Activated CD4-positive, alpha-beta T cell treated with anti-CD3 and anti-CD28 coated beads for 36 hours (primary cell): Measurements from ENCODE around the gene NUDT9. TPM values are rescaled to one million over a fixed set of nuclear protein-coding genes. Genes with fewer than 3 reads are reported as not detected.
A peak's percentile ranks its signal among the peaks of the same experiment; 100 is the strongest.
"Not testable (repeated sequence)": the region's sequence is repeated elsewhere in the genome, so short reads cannot be mapped to it uniquely, and the experiment has no call there.

Experiments used
- ATAC-seq: fragments of 200-7000 bp; cut with Tn5 transposase; one replicate; pipeline ENCODE4 v1.10.0; 2021; ENCODE audit warnings: mild to moderate bottlenecking, moderate library complexity
- CTCF ChIA-PET: fragments of 350-600 bp; sonication (Branson Sonifier 250); formaldehyde crosslinking; loops from one replicate; lab custom pipeline; 2021; ENCODE audit warnings: antibody characterized with exemption; lab: Charles Lee
- POLR2A ChIA-PET: fragments of 350-600 bp; sonication (Branson Sonifier 250); formaldehyde crosslinking; loops from one replicate; lab custom pipeline; 2021; ENCODE audit warnings: antibody characterized with exemption, inconsistent platforms; lab: Charles Lee
- DNase-seq: peaks from one replicate; pipeline ENCODE4 v3.0.0-alpha.2; 2020
- H3K27ac Mint-ChIP-seq: one replicate; pipeline ENCODE4 v1.8.0; 2021; ENCODE audit warnings: mixed read lengths
- H3K27me3 Mint-ChIP-seq: one replicate; pipeline ENCODE4 v1.8.0; 2021; ENCODE audit warnings: mixed read lengths
- H3K36me3 Mint-ChIP-seq: one replicate; pipeline ENCODE4 v1.8.0; 2021; ENCODE audit warnings: low read depth, mixed read lengths
- H3K4me1 Mint-ChIP-seq: one replicate; pipeline ENCODE4 v1.8.0; 2021; ENCODE audit warnings: mixed read lengths
- H3K4me3 Mint-ChIP-seq: one replicate; pipeline ENCODE4 v1.8.0; 2021; ENCODE audit warnings: mild to moderate bottlenecking, moderate library complexity, mixed read lengths
- H3K9me3 Mint-ChIP-seq: one replicate; pipeline ENCODE4 v1.8.0; 2021; ENCODE audit warnings: low read depth, mixed read lengths
- intact Hi-C, 2 experiments: fragments of 100-400 bp; cut with DNase I in 1 of 2; cut with micrococcal nuclease in 1 of 2; formaldehyde crosslinking; loops; one replicate each; pipeline versions ENCODE4 v1.14.2 to v1.15.1; 2022 to 2024; cut with DNase I, micrococcal nuclease
- total RNA-seq, 2 experiments: library from RNA; stranded (reverse); gene quantifications; one replicate each; pipeline ENCODE4 v1.2.3, GENCODE V29; 2021

The NUDT9 gene
- total RNA-seq, 2 experiments from 2014 or later, result 9.8 to 13.3 TPM

GRCh38 chr4:87490664-87491369 lies 68.4 kb downstream of the NUDT9 start:
- ATAC-seq (no peak), DNase-seq (no peak)
- intact Hi-C loops, result no loop called here
- H3K9me3 Mint-ChIP-seq, result no peaks in the 10 kb centered on the region
- H3K4me3 Mint-ChIP-seq, result no peak overlapping the region
- no peak overlapping the region for H3K27ac Mint-ChIP-seq
- peaks cover 1% of the 10 kb centered on the region for H3K4me1 Mint-ChIP-seq
- no peaks in the 10 kb centered on the region for H3K27me3 Mint-ChIP-seq
- H3K36me3 Mint-ChIP-seq, result peaks cover 4% of the 10 kb centered on the region
- POLR2A ChIA-PET, result no interaction called here
- CTCF ChIA-PET, result no interaction called here

DNA sequence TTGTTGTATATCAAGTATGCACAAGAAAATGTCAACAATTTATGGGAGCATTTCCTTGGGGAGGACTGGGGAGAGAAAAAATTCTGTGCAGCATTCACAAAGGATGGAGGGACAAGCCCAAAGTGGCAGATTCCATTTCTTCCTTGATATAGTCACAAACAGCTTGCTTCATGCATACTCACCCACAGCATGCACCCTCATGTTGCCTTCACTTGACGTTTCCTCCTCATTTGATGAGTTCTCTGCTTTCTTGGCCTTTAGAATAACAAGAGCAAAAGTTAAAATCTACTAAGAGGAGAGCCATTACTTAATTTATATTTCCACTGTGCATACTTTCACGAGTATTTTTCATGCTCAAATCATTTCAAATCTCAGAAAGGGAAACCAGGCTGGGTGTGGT lies 69.1 kb downstream of the NUDT9 start:
- ChIA-PET POLR2A (no interaction called here), CTCF (no interaction called here)
- Mint-ChIP-seq H3K4me1 (peaks cover 1% of the 10 kb centered on the region), H3K4me3 (no peak overlapping the region), H3K9me3 (no peaks in the 10 kb centered on the region), H3K36me3 (peaks cover 4% of the 10 kb centered on the region), H3K27me3 (no peaks in the 10 kb centered on the region), H3K27ac (no peak overlapping the region)
- intact Hi-C loops, result no loop called here
- DNase-seq (no peak), ATAC-seq (no peak)

DNA sequence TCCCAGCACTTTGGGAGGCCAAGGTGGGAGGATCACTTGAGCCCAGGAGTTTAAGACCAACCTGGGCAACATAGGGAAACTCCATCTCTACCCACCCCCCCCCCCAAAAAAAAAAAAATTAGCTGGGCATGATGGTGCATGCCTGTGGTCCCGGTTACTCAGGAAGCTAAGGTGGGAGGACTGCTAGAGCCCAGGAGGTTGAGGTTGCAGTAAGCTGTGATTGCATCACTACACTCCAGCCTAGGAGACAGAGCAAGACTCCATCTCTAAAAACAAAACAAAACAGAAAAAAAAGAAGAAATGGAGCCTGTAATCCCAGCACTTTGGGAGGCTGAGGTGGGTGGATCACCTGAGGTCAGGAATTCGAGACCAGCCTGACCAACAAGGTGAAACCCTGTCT lies 69.5 kb downstream of the NUDT9 start:
- ATAC-seq, intact Hi-C loops, H3K27me3 Mint-ChIP-seq, H3K9me3 Mint-ChIP-seq, POLR2A ChIA-PET, DNase-seq, H3K27ac Mint-ChIP-seq, CTCF ChIA-PET, H3K36me3 Mint-ChIP-seq, H3K4me3 Mint-ChIP-seq, H3K4me1 Mint-ChIP-seq: not testable (repeated sequence)

DNA sequence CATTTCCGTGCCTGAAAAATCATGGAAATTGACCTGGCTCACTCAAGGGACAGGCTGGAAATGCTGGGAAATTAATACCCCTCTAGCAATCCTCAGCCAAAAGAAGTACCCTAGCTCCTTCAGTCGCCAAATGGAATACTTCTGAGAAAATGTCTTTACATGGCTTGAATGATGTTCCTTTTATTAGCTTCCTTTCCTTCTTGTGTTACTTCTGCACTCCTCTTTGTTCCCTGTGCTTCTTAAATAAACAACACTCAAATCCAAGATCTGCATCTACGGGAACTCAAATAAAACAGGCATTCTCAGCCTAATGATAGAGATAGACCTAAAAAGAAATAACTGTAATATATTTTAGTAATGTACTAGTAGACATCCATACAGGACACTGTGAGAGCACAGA lies 70.7 kb downstream of the NUDT9 start:
- Mint-ChIP-seq H3K4me1 (peaks cover 1% of the 10 kb centered on the region), H3K9me3 (no peaks in the 10 kb centered on the region), H3K4me3 (no peak overlapping the region), H3K27me3 (no peaks in the 10 kb centered on the region), H3K27ac (no peak overlapping the region), H3K36me3 (peaks cover 1% of the 10 kb centered on the region)
- intact Hi-C loops, result no loop called here
- CTCF ChIA-PET, result no interaction called here
- DNase-seq (no peak), ATAC-seq (no peak)
- POLR2A ChIA-PET, result no interaction called here

DNA sequence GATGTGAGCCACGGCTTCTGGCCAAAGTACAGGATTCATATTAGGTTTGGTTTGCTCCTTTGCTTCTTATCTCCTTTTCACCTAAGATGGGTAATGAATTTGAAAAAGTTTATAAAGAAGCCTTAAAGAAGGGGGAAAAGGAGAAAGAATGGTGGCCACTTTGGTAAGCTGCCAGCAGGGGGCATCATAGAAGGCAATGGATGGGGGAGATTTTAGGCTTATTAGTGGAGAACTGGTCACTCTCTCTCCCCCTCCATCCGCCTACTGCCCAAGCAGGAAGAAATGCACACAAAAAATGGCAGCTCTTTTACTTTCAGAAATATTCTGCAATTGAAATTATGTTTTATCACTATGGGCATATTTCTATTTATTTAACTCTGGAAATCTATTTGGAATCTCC lies 74.8 kb downstream of the NUDT9 start:
- H3K36me3 Mint-ChIP-seq, result no peaks in the 10 kb centered on the region
- POLR2A ChIA-PET, result no interaction called here
- ATAC-seq, result no peak
- H3K9me3 Mint-ChIP-seq, result no peaks in the 10 kb centered on the region
- H3K4me3 Mint-ChIP-seq, result no peak overlapping the region
- H3K4me1 Mint-ChIP-seq, result peaks cover 17% of the 10 kb centered on the region
- CTCF ChIA-PET, result interaction anchor here (0.8 to 1.5 kb wide), 4 partner anchors 30 to 351 kb away, joined by 3 to 4 read pairs (median 3); no protein-coding TSS in a partner anchor
- intact Hi-C loops, result loop anchor here in 1 of 2 experiments (5.0 kb wide), 1 partner anchor 350 kb away; no protein-coding TSS in a partner anchor
- no peak overlapping the region for H3K27ac Mint-ChIP-seq
- H3K27me3 Mint-ChIP-seq, result no peaks in the 10 kb centered on the region
- peak; percentile 55 for DNase-seq

DNA sequence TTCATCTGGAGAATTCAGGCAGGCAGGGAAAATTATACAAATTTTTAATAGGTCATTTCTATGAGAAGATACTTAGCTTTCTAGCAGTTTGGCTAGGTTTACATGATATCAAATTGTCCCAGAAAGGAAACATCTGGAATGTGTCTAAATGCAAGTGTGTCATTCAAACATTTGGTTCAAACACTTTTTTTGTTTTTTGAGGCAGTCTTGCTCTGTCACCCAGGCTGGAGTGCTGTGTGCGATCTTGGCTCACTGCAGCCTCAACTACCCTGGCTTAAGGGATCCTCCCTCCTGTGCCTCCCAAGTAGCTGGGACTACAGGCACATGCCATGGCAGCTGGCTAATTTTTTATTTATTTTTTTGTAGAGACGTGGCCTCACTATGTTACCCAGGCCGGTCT lies 75.2 kb downstream of the NUDT9 start:
- ATAC-seq (no peak), DNase-seq (no peak)
- Mint-ChIP-seq H3K4me3 (no peak overlapping the region), H3K4me1 (peaks cover 17% of the 10 kb centered on the region), H3K27ac (no peak overlapping the region), H3K36me3 (no peaks in the 10 kb centered on the region), H3K27me3 (no peaks in the 10 kb centered on the region), H3K9me3 (no peaks in the 10 kb centered on the region)
- ChIA-PET POLR2A (no interaction called here), CTCF (interaction anchor here (0.6 to 1.5 kb wide), 5 partner anchors 30 to 476 kb away, joined by 3 to 4 read pairs (median 3); no protein-coding TSS in a partner anchor)
- intact Hi-C loops, result loop anchor here in 1 of 2 experiments (5.0 kb wide), 1 partner anchor 350 kb away; no protein-coding TSS in a partner anchor

- CTCF ChIA-PET, result interaction anchor here (0.9 to 1.5 kb wide), 3 partner anchors 31 to 282 kb away, joined by 3 to 4 read pairs (median 3); no protein-coding TSS in a partner anchor
- POLR2A ChIA-PET, result interaction anchor here (0.6 kb wide), 1 partner anchor 77 kb away, joined by 5 read pairs; no protein-coding TSS in a partner anchor
- no peak overlapping the region for H3K4me3 Mint-ChIP-seq
- H3K4me1 Mint-ChIP-seq, result peaks cover 17% of the 10 kb centered on the region
- no peaks in the 10 kb centered on the region for H3K9me3 Mint-ChIP-seq
- peak; percentile 47 for ATAC-seq
- H3K27me3 Mint-ChIP-seq, result peaks cover 2% of the 10 kb centered on the region
- no peak overlapping the region for H3K27ac Mint-ChIP-seq
- no peaks in the 10 kb centered on the region for H3K36me3 Mint-ChIP-seq
- intact Hi-C loops, result loop anchor here in 1 of 2 experiments (5.0 kb wide), 1 partner anchor 349 kb away; no protein-coding TSS in a partner anchor
- no peak for DNase-seq
Observed at GRCh38 chr4:87498446-87498900, 76.1 kb downstream of the NUDT9 start.

GRCh38 chr4:87499403-87500091 lies 77.2 kb downstream of the NUDT9 start:
- Mint-ChIP-seq H3K27me3 (peaks cover 2% of the 10 kb centered on the region), H3K36me3 (no peaks in the 10 kb centered on the region), H3K9me3 (no peaks in the 10 kb centered on the region), H3K4me1 (peaks cover 17% of the 10 kb centered on the region), H3K27ac (no peak overlapping the region), H3K4me3 (no peak overlapping the region)
- ChIA-PET CTCF (no interaction called here), POLR2A (interaction anchor here (0.7 kb wide), 1 partner anchor 272 kb away, joined by 3 read pairs; no protein-coding TSS in a partner anchor)
- DNase-seq, result peak; percentile 12
- peak; percentile 88 for ATAC-seq
- intact Hi-C loops, result loop anchor here in 1 of 2 experiments (1.0 to 5.0 kb wide), 2 partner anchors 57 to 348 kb away; no protein-coding TSS in a partner anchor

GRCh38 chr4:87500092-87500462 lies 77.7 kb downstream of the NUDT9 start:
- peaks cover 17% of the 10 kb centered on the region for H3K4me1 Mint-ChIP-seq
- DNase-seq (no peak), ATAC-seq (peak; percentile 61)
- H3K27me3 Mint-ChIP-seq, result peaks cover 2% of the 10 kb centered on the region
- POLR2A ChIA-PET, result no interaction called here
- H3K9me3 Mint-ChIP-seq, result no peaks in the 10 kb centered on the region
- CTCF ChIA-PET, result no interaction called here
- no peaks in the 10 kb centered on the region for H3K36me3 Mint-ChIP-seq
- H3K4me3 Mint-ChIP-seq, result no peak overlapping the region
- no peak overlapping the region for H3K27ac Mint-ChIP-seq
- intact Hi-C loops, result no loop called here

DNA sequence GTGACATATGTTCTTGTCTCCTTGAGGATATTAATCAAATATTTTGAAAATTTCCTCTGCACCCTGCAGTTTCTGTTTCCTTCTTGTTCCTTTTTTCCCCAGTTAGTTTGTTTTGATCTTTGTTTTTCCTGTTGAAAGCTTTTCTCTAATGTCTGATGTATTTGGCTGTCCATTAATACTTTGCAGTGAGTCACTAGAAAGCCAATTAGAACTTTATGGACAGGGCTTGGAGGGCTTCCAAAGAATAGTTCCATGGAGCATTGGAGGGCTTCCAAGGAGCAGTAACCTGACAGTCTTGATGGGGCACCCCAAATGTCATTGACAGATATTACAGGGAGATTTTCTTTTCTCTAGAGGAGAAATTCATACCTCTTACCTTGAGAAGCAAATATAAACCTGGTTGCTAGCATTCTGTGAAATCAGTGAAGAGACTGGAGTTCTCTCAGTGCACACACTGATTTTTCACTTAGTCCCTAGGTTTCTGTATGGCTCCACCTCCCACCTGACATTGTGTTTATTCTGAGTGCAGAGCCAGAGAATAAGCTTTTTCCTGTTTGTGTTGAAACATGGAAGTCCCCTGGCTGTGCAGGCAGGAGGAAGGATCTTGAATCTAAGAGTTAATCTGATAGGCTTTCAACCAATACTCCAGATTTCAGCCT lies 80.3 kb downstream of the NUDT9 start:
- intact Hi-C loops, result no loop called here
- Mint-ChIP-seq H3K27ac (no peak overlapping the region), H3K36me3 (no peaks in the 10 kb centered on the region), H3K27me3 (peaks cover 2% of the 10 kb centered on the region), H3K9me3 (no peaks in the 10 kb centered on the region), H3K4me3 (no peak overlapping the region), H3K4me1 (peaks cover 17% of the 10 kb centered on the region)
- ChIA-PET POLR2A (no interaction called here), CTCF (no interaction called here)
- DNase-seq (no peak), ATAC-seq (no peak)

DNA sequence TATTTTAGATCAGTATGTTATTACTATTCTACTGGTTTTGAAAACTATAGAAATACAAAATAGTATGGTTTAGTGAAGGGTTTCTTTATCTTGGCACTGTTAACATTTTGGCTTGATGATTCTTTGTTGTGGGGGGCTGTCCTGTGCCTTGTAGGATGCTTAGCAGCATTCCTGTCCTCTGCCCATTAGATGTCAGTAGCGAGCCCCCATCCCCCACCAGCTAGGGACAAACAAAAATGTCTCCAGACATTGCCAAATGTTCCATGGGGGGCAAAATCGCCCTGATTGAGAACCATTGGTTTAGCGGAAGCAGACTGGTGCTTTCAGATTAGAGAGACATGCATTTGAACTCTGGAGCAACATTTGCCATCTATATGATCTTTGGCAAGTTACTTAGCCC lies 83.5 kb downstream of the NUDT9 start:
- ATAC-seq (no peak), DNase-seq (peak; percentile 11)
- CTCF ChIA-PET, result no interaction called here
- no peaks in the 10 kb centered on the region for H3K9me3 Mint-ChIP-seq
- intact Hi-C loops, result no loop called here
- POLR2A ChIA-PET, result no interaction called here
- no peak overlapping the region for H3K27ac Mint-ChIP-seq
- H3K36me3 Mint-ChIP-seq, result no peaks in the 10 kb centered on the region
- no peak overlapping the region for H3K4me3 Mint-ChIP-seq
- no peaks in the 10 kb centered on the region for H3K4me1 Mint-ChIP-seq
- peaks cover 2% of the 10 kb centered on the region for H3K27me3 Mint-ChIP-seq
